Measurements from ENCODE around the gene XYLT1. TPM values are rescaled to one million over a fixed set of nuclear protein-coding genes. Genes with fewer than 3 reads are reported as not detected.

XYLT1 gene
- total RNA-seq, 1 experiment from 2014 or later = 14.5 TPM

GRCh38 chr16:17457997-17458396 is 12.8 kb downstream of the XYLT1 start:
- Histone ChIP-seq H3K9ac (ENCODE audit: extremely low read depth, insufficient read length, low read length) (no peak overlapping the region), H3K18ac (ENCODE audit: insufficient read length, low read depth, low read length) (no peak overlapping the region), H4K8ac (replicated peaks; ENCODE audit: insufficient read length, low read depth, low read length) (no peak overlapping the region), H2BK12ac (ENCODE audit: insufficient read length, low read depth, low read length) (no peak overlapping the region), H3K4ac (ENCODE audit: low read depth, low read length) (no peak overlapping the region), H2BK5ac (ENCODE audit: insufficient read length, low read length) (no peak overlapping the region), H2BK15ac (ENCODE audit: low read depth, low read length) (no peak overlapping the region), H2AFZ (ENCODE audit: low read length) (no peak overlapping the region), H3T11ph (ENCODE audit: low read length) (no peak overlapping the region), H3K14ac (ENCODE audit: insufficient read depth, low read length) (no peak overlapping the region), H3K79me2 (ENCODE audit: insufficient read depth, low read length) (peaks cover 13% of the 10 kb centered on the region; the same call in 1 of the 2 replicates), H3K23me2 (ENCODE audit: insufficient read length, low read depth, low read length, poor library complexity, severe bottlenecking) (no peaks in the 10 kb centered on the region), H4K91ac (ENCODE audit: insufficient read length, low read depth, low read length) (no peak overlapping the region), H2BK20ac (ENCODE audit: low read depth, low read length, poor library complexity, severe bottlenecking) (no peak overlapping the region), H3K4me2 (ENCODE audit: insufficient read depth, insufficient read length, low read length) (no peak overlapping the region), H3K23ac (ENCODE audit: insufficient read length, low read depth, low read length) (no peak overlapping the region), H3K27me3 (ENCODE audit: insufficient read depth, low read length) (no peaks in the 10 kb centered on the region), H2AK5ac (ENCODE audit: insufficient read length, low read length) (no peak overlapping the region), H2BK120ac (ENCODE audit: low read depth, low read length, poor library complexity, severe bottlenecking) (no peak overlapping the region), H3K79me1 (ENCODE audit: insufficient read depth, low read depth, low read length, poor library complexity, severe bottlenecking) (peaks cover 6% of the 10 kb centered on the region), H3K9me3 (ENCODE audit: control insufficient read depth, low read depth, low read length) (no peaks in the 10 kb centered on the region), H4K5ac (ENCODE audit: insufficient read length, low read depth, low read length) (no peak overlapping the region), H3K4me1 (ENCODE audit: insufficient read depth, low read length) (peaks cover 6% of the 10 kb centered on the region; the same call in 1 of the 2 replicates), H4K20me1 (ENCODE audit: control insufficient read depth, insufficient read depth, insufficient read length) (no peaks in the 10 kb centered on the region), H3K56ac (ENCODE audit: insufficient read length, low read depth, low read length) (no peak overlapping the region), H3K27ac (ENCODE audit: insufficient read length, low read depth, low read length) (no peak overlapping the region)
- WGBS (ENCODE audit: extremely low coverage, insufficient read length, low lambda C conversion rate) = no CpG with 5 or more reads among the region's 8 CpGs
- Mint-ChIP-seq H3K27ac (no peak overlapping the region), H3K9me3 (no peaks in the 10 kb centered on the region; a peak in 1 of 5 replicates), H3K4me3 (no peak overlapping the region), H3K36me3 (ENCODE audit: insufficient read depth in 1 of 3, low read depth in 3 of 3) (peaks cover 3 to 13% (median 10%) of the 10 kb centered on the region in 3 experiments; a peak in 6 of 7 replicates), H3K4me1 (peaks cover 49 to 50% of the 10 kb centered on the region in 2 experiments), H3K27me3 (ENCODE audit: low read depth) (no peaks in the 10 kb centered on the region)
- TF ChIP-seq, protein P1, sequence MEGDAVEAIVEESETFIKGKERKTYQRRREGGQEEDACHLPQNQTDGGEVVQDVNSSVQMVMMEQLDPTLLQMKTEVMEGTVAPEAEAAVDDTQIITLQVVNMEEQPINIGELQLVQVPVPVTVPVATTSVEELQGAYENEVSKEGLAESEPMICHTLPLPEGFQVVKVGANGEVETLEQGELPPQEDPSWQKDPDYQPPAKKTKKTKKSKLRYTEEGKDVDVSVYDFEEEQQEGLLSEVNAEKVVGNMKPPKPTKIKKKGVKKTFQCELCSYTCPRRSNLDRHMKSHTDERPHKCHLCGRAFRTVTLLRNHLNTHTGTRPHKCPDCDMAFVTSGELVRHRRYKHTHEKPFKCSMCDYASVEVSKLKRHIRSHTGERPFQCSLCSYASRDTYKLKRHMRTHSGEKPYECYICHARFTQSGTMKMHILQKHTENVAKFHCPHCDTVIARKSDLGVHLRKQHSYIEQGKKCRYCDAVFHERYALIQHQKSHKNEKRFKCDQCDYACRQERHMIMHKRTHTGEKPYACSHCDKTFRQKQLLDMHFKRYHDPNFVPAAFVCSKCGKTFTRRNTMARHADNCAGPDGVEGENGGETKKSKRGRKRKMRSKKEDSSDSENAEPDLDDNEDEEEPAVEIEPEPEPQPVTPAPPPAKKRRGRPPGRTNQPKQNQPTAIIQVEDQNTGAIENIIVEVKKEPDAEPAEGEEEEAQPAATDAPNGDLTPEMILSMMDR (conservative IDR thresholded peaks at IDR 0.05) = no peak
- no peak for DNase-seq

Measured in H9 (cell line).